ENCODE data around the gene CELA3A.
"Not testable (repeated sequence)": the region's sequence is repeated elsewhere in the genome, so short reads cannot be mapped to it uniquely, and the experiment has no call there.

GRCh38 chr1:22002875-22003274 is 1.4 kb downstream of the CELA3A start:
- not testable (repeated sequence) for TF ChIP-seq POLR2A (IDR thresholded peaks at IDR 0.05); CTCF (IDR thresholded peaks at IDR 0.05 in 8 of 11, conservative IDR thresholded peaks at IDR 0.05 in 3 of 11)

All from spleen (tissue), 7 donors.